ENCODE results near the gene SETD1B. TPM values are rescaled to one million over a fixed set of nuclear protein-coding genes. Genes with fewer than 3 reads are reported as not detected.

Gene SETD1B
- total and polyA plus RNA-seq, 2 donors (not counting 3 experiments of a cell fraction or from before 2014, with no cell fraction given), result 2.6 to 27.0 TPM

- Histone ChIP-seq H3K27ac (ENCODE audit: insufficient read depth, low read depth, low read length) (no peak overlapping the region), H3K4me2 (ENCODE audit: insufficient read depth, low read length) (no peak overlapping the region), H3K9me3 (replicated peaks; ENCODE audit: control insufficient read depth, insufficient read depth, low read length) (no peaks in the 10 kb centered on the region), H3K4me3 (replicated peaks in 1 of 3; ENCODE audit: insufficient read depth in 1 of 3, low read depth in 1 of 3, low read length in 3 of 3) (no peak overlapping the region), H2AFZ (ENCODE audit: low read depth, low read length) (no peak overlapping the region), H3K79me2 (ENCODE audit: control insufficient read depth, insufficient read depth, low read length) (no peaks in the 10 kb centered on the region), H3K27me3 (ENCODE audit: control insufficient read depth in 2 of 2, insufficient read depth in 2 of 2, low read length in 2 of 2) (no peaks in the 10 kb centered on the region), H3K9ac (replicated peaks; ENCODE audit: extremely low read depth, insufficient read depth, low read length) (no peak overlapping the region), H3K36me3 (ENCODE audit: control insufficient read depth in 2 of 2, extremely low read depth in 1 of 2, insufficient read depth in 2 of 2, low read length in 2 of 2) (no peaks in the 10 kb centered on the region), H3K9me1 (replicated peaks; ENCODE audit: control insufficient read depth, extremely low read depth, insufficient read depth, low read length) (no peaks in the 10 kb centered on the region), H3K4me1 (ENCODE audit: control insufficient read depth, extremely low read depth, insufficient read depth, low read length) (no peaks in the 10 kb centered on the region), H4K20me1 (replicated peaks; ENCODE audit: control insufficient read depth, extremely low read depth, insufficient read depth, low read length) (no peaks in the 10 kb centered on the region)
- intact Hi-C loops (cut with micrococcal nuclease) (no loop called here), dilution Hi-C loops (cut with MboI; ENCODE audit: extremely low pct_ligation_motif_present, low sequenced_read_pairs) (no loop called here)
- ChIA-PET POLR2A (no interaction called here), CTCF (interaction anchor here (0.6 to 1.9 kb wide), 3 partner anchors 9 to 27 kb away, joined by 3 to 8 read pairs (median 5); partner anchors contain the start of gene RHOF)
- BruUV-seq (replicated peaks), result no TSS peak
- no peak for FAIRE-seq
- TF ChIP-seq POLR2A (IDR thresholded peaks at IDR 0.05; ENCODE audit: low read depth, low read length) (no peak), GATA2 (IDR thresholded peaks at IDR 0.05; ENCODE audit: insufficient read depth, insufficient read length, low read depth, low read length) (no peak), EZH2 (IDR thresholded peaks at IDR 0.05; ENCODE audit: borderline replicate concordance, low read depth, low read length, severe bottlenecking) (no peak), FOS (IDR thresholded peaks at IDR 0.05; ENCODE audit: borderline replicate concordance, insufficient read depth, low read length) (no peak), POLR2AphosphoS5 (IDR thresholded peaks at IDR 0.05; ENCODE audit: insufficient read depth, low read depth, low read length) (no peak), JUN (IDR thresholded peaks at IDR 0.05; ENCODE audit: borderline replicate concordance, insufficient read depth, insufficient read length, low read depth) (no peak), CTCF (IDR thresholded peaks at IDR 0.05; ENCODE audit: extremely low read depth in 1 of 2, insufficient read depth in 1 of 2, low read depth in 1 of 2, low read length in 2 of 2) (no peak), MYC (IDR thresholded peaks at IDR 0.05; ENCODE audit: low read depth, low read length) (no peak)
- TF ChIP-seq, protein P1, sequence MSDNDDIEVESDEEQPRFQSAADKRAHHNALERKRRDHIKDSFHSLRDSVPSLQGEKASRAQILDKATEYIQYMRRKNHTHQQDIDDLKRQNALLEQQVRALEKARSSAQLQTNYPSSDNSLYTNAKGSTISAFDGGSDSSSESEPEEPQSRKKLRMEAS (IDR thresholded peaks at IDR 0.05; ENCODE audit: insufficient read depth, insufficient read length), result no peak
- DNase-seq (ENCODE audit: low read depth, low spot score), result no peak
These were observed 36.2 kb upstream of the SETD1B start for GRCh38 chr12:121767525-121768016.

All from endothelial cell of umbilical vein (primary cell).